Ramos (cell line): ENCODE results near the gene CEACAM20.
"Not testable (repeated sequence)": the region's sequence is repeated elsewhere in the genome, so short reads cannot be mapped to it uniquely, and the experiment has no call there.

Experiments used
- in situ Hi-C: fragments of 300-500 bp; cut with MboI; formaldehyde crosslinking; loops from one replicate; pipeline ENCODE4 v1.14.3; 2022; ENCODE audit warnings: low sequenced_read_pairs; ENCODE audit not compliant: unreplicated experiment

The CEACAM20 gene

GRCh38 chr19:44529536-44529935 lies at the start of gene CEACAM20:
TSS of gene CEACAM20 (minus strand) at chr19:44529675. CDS start at chr19:44529509, 166 bp downstream.
- in situ Hi-C loops: no loop called here

GRCh38 chr19:44577566-44577874 lies 48.0 kb upstream of the CEACAM20 start:
- in situ Hi-C loops: no loop called here

GRCh38 chr19:44576843-44577565 lies 47.5 kb upstream of the CEACAM20 start:
- in situ Hi-C loops: no loop called here

GRCh38 chr19:44575116-44575700 lies 45.7 kb upstream of the CEACAM20 start:
- in situ Hi-C loops: no loop called here

GRCh38 chr19:44574186-44574950 lies 44.9 kb upstream of the CEACAM20 start:
- in situ Hi-C loops: loop anchor here (5.0 kb wide), 1 partner anchor 83 kb away; no protein-coding TSS in a partner anchor

GRCh38 chr19:44573627-44574026 lies 44.2 kb upstream of the CEACAM20 start:
- in situ Hi-C loops: loop anchor here (5.0 kb wide), 1 partner anchor 84 kb away; no protein-coding TSS in a partner anchor

- in situ Hi-C loops: loop anchor here (5.0 kb wide), 1 partner anchor 84 kb away; no protein-coding TSS in a partner anchor
These were observed 43.7 kb upstream of the CEACAM20 start for GRCh38 chr19:44573183-44573582.

- in situ Hi-C loops: loop anchor here (5.0 kb wide), 1 partner anchor 85 kb away; no protein-coding TSS in a partner anchor
These were observed 43.1 kb upstream of the CEACAM20 start for GRCh38 chr19:44572581-44572900.

- in situ Hi-C loops: loop anchor here (5.0 kb wide), 1 partner anchor 85 kb away; no protein-coding TSS in a partner anchor
These were observed 42.5 kb upstream of the CEACAM20 start for GRCh38 chr19:44571830-44572580.

GRCh38 chr19:44570984-44571684 lies 41.7 kb upstream of the CEACAM20 start:
- in situ Hi-C loops: loop anchor here (5.0 kb wide), 1 partner anchor 86 kb away; no protein-coding TSS in a partner anchor

GRCh38 chr19:44570603-44570983 lies 41.1 kb upstream of the CEACAM20 start:
- in situ Hi-C loops: loop anchor here (5.0 kb wide), 1 partner anchor 87 kb away; no protein-coding TSS in a partner anchor

- in situ Hi-C loops: no loop called here
These were observed 38.3 kb upstream of the CEACAM20 start for GRCh38 chr19:44567745-44568144.

GRCh38 chr19:44566984-44567383 lies 37.5 kb upstream of the CEACAM20 start:
- in situ Hi-C loops: no loop called here

- in situ Hi-C loops: not testable (repeated sequence)
These were observed 33.7 kb upstream of the CEACAM20 start for GRCh38 chr19:44563086-44563655.

- in situ Hi-C loops: no loop called here
These were observed 28.5 kb upstream of the CEACAM20 start for GRCh38 chr19:44557933-44558332.

- in situ Hi-C loops: no loop called here
These were observed 25.3 kb upstream of the CEACAM20 start for GRCh38 chr19:44554641-44555246.

- in situ Hi-C loops: no loop called here
These were observed 24.1 kb upstream of the CEACAM20 start for GRCh38 chr19:44553478-44554171.

- in situ Hi-C loops: no loop called here
These were observed 22.8 kb upstream of the CEACAM20 start for GRCh38 chr19:44552324-44552723.
